Naive thymus-derived CD4-positive, alpha-beta T cell (primary cell): ENCODE measurements around the gene CPT1C. TPM values are rescaled to one million over a fixed set of nuclear protein-coding genes. Genes with fewer than 3 reads are reported as not detected.

Experiments used
- ATAC-seq: fragments of 150-1000 bp; cut with Tn5 transposase; 2 replicates; pipeline ENCODE4 v1.10.0; 2021; ENCODE audit warnings: mild to moderate bottlenecking, moderate library complexity
- CTCF ChIA-PET: fragments of 350-600 bp; sonication (Branson Sonifier 250); formaldehyde crosslinking; loops from one replicate; lab custom pipeline; 2021; ENCODE audit warnings: antibody characterized with exemption; lab: Charles Lee
- POLR2A ChIA-PET: fragments of 350-600 bp; sonication (Branson Sonifier 250); formaldehyde crosslinking; loops from one replicate; lab custom pipeline; 2021; ENCODE audit warnings: antibody characterized with exemption, inconsistent platforms; lab: Charles Lee
- DNase-seq, 9 donors: peaks; one replicate each; pipeline versions ENCODE4 v3.0.0 to v3.0.0-alpha.2; 2020 to 2022; ENCODE audit warnings: mixed read lengths in 1 of 9
- H3K27ac ChIP-seq: one replicate; pipeline ENCODE4 v1.7.0; 2013; ENCODE audit warnings: mild to moderate bottlenecking, low read depth, low read length, moderate library complexity
- H3K27me3 ChIP-seq, 2 donors: one replicate each; pipeline ENCODE4 v1.7.0; 2013; ENCODE audit warnings: low read length in 2 of 2, mild to moderate bottlenecking in 2 of 2, moderate library complexity in 2 of 2; ENCODE audit not compliant: control insufficient read depth in 2 of 2, insufficient read depth in 2 of 2
- H3K36me3 ChIP-seq, 3 experiments: 1 replicate in 2 of 3; 2 replicates in 1 of 3; pipeline ENCODE4 v1.7.0; 2013; ENCODE audit warnings: low read length in 3 of 3, mild to moderate bottlenecking in 3 of 3, moderate library complexity in 1 of 3; ENCODE audit not compliant: insufficient read depth in 3 of 3, control insufficient read depth in 2 of 3
- H3K4me1 ChIP-seq, 2 donors: one replicate each; pipeline ENCODE4 v1.7.0; 2013; ENCODE audit warnings: low read length in 2 of 2, mild to moderate bottlenecking in 2 of 2, moderate library complexity in 1 of 2; ENCODE audit not compliant: control insufficient read depth in 2 of 2, insufficient read depth in 2 of 2
- H3K4me3 ChIP-seq: 2 replicates; pipeline ENCODE4 v1.7.0; 2013; ENCODE audit warnings: mild to moderate bottlenecking, low read length
- H3K9me3 ChIP-seq, 3 experiments: 1 replicate in 2 of 3; 2 replicates in 1 of 3; pipeline ENCODE4 v1.7.0; 2013; ENCODE audit warnings: low read length in 3 of 3; ENCODE audit not compliant: control insufficient read depth in 2 of 3
- H3K27ac Mint-ChIP-seq, 9 donors: one replicate each; pipeline ENCODE4 v1.8.0; 2020 to 2022; ENCODE audit warnings: mixed read lengths in 9 of 9, mild to moderate bottlenecking in 8 of 9, moderate library complexity in 5 of 9, inconsistent platforms in 2 of 9
- H3K27me3 Mint-ChIP-seq, 5 donors: one replicate each; pipeline ENCODE4 v1.8.0; 2021 to 2022; ENCODE audit warnings: mixed read lengths in 5 of 5, mild to moderate bottlenecking in 1 of 5
- H3K36me3 Mint-ChIP-seq, 5 donors: one replicate each; pipeline ENCODE4 v1.8.0; 2020 to 2022; ENCODE audit warnings: mixed read lengths in 5 of 5, mild to moderate bottlenecking in 3 of 5, inconsistent platforms in 1 of 5
- H3K4me1 Mint-ChIP-seq, 7 donors: one replicate each; pipeline ENCODE4 v1.8.0; 2020 to 2022; ENCODE audit warnings: mixed read lengths in 7 of 7, mild to moderate bottlenecking in 3 of 7, inconsistent platforms in 1 of 7
- H3K4me3 Mint-ChIP-seq, 10 donors: one replicate each; pipeline ENCODE4 v1.8.0; 2020 to 2022; ENCODE audit warnings: mild to moderate bottlenecking in 10 of 10, mixed read lengths in 10 of 10, moderate library complexity in 6 of 10, inconsistent platforms in 2 of 10
- H3K9me3 Mint-ChIP-seq, 11 donors: one replicate each; pipeline ENCODE4 v1.8.0; 2020 to 2022; ENCODE audit warnings: mixed read lengths in 11 of 11, mild to moderate bottlenecking in 4 of 11, inconsistent platforms in 1 of 11, moderate library complexity in 1 of 11
- intact Hi-C, 2 donors: fragments of 100-400 bp; cut with micrococcal nuclease; formaldehyde crosslinking; loops; one replicate each; pipeline ENCODE4 v1.15.1; 2023
- polyA plus RNA-seq, 2 donors: library from polyadenylated mRNA; unstranded; fragments of 300-500 nt; fragmentation: Illumina TruSeq; gene quantifications; one replicate each; pipeline ENCODE4 v1.2.3, GENCODE V29; 2021
- total RNA-seq, 6 experiments: library from RNA in 5 of 6; stranded (reverse) in 5 of 6; gene quantifications; 1 replicate in 5 of 6; 2 replicates in 1 of 6; pipeline ENCODE4 v1.2.3 and lab custom pipeline; 2021 to 2026

CPT1C gene
- total and polyA plus RNA-seq, 7 experiments from 2014 or later, result 0.96 to 6.0 (median 1.6) TPM; not detected in 1

- peak overlapping the region in 5 of 9 donors; percentile 19 to 82 (median 47) for H3K27ac Mint-ChIP-seq
- no peak for ATAC-seq
- intact Hi-C loops, result no loop called here
- no peaks in the 10 kb centered on the region for H3K27me3 ChIP-seq
- peaks cover 0 to 94% (median 36%) of the 10 kb centered on the region in 3 experiments for H3K36me3 ChIP-seq
- peaks cover 0 to 19% (median 13%) of the 10 kb centered on the region in 5 donors for H3K36me3 Mint-ChIP-seq
- H3K27me3 Mint-ChIP-seq, result no peaks in the 10 kb centered on the region
- peak overlapping the region; percentile 53 for H3K27ac ChIP-seq
- DNase-seq, result no peak
- H3K4me3 ChIP-seq, result no peak overlapping the region
- ChIA-PET POLR2A (interaction anchor here (14.1 kb wide), 1 partner anchor 15 kb away, joined by 187 read pairs; the partner anchor contains the start of genes RRAS and SCAF1), CTCF (no interaction called here)
- peak overlapping the region in 1 of 10 donors; percentile 19 for H3K4me3 Mint-ChIP-seq
- H3K9me3 Mint-ChIP-seq, result no peaks in the 10 kb centered on the region
- peaks cover 15% of the 10 kb centered on the region in 2 donors for H3K4me1 ChIP-seq
- H3K4me1 Mint-ChIP-seq, result peaks cover 0 to 32% (median 14%) of the 10 kb centered on the region in 7 donors
- no peaks in the 10 kb centered on the region for H3K9me3 ChIP-seq
These were observed 32.1 kb upstream of the CPT1C start for GRCh38 chr19:49658566-49659442.

- H3K4me3 ChIP-seq, result no peak overlapping the region
- ChIA-PET CTCF (interaction anchor here (0.6 to 0.7 kb wide), 2 partner anchors 22 to 216 kb away, joined by 3 read pairs; no protein-coding TSS in a partner anchor), POLR2A (interaction anchor here (0.6 to 14.1 kb wide), 3 partner anchors 16 to 1247 kb away, joined by 4 to 187 read pairs (median 91); partner anchors contain the start of genes PRMT1, RRAS and SCAF1)
- peak overlapping the region; percentile 24 for H3K27ac ChIP-seq
- peaks cover 0 to 87% (median 28%) of the 10 kb centered on the region in 3 experiments for H3K36me3 ChIP-seq
- DNase-seq, result no peak
- peaks cover 0 to 4% (median 0%) of the 10 kb centered on the region in 11 donors for H3K9me3 Mint-ChIP-seq
- peaks cover 0 to 16% (median 9%) of the 10 kb centered on the region in 5 donors for H3K36me3 Mint-ChIP-seq
- H3K4me1 Mint-ChIP-seq, result peaks cover 6 to 37% (median 26%) of the 10 kb centered on the region in 7 donors
- H3K4me1 ChIP-seq, result peaks cover 16 to 20% of the 10 kb centered on the region in 2 donors
- H3K27me3 Mint-ChIP-seq, result no peaks in the 10 kb centered on the region
- intact Hi-C loops, result no loop called here
- H3K27ac Mint-ChIP-seq, result peak overlapping the region in 5 of 9 donors; percentile 4 to 70 (median 59)
- no peak for ATAC-seq
- H3K9me3 ChIP-seq, result no peaks in the 10 kb centered on the region
- H3K4me3 Mint-ChIP-seq, result no peak overlapping the region
- H3K27me3 ChIP-seq, result no peaks in the 10 kb centered on the region
These were observed 30.5 kb upstream of the CPT1C start for GRCh38 chr19:49660338-49660961.

GRCh38 chr19:49662011-49662410 is 28.9 kb upstream of the CPT1C start:
- ChIA-PET POLR2A (interaction anchor here (1.0 to 14.1 kb wide), 3 partner anchors 14 to 163 kb away, joined by 5 to 187 read pairs (median 91); partner anchors contain the start of genes PRMT1, RRAS and SCAF1), CTCF (no interaction called here)
- H3K4me3 ChIP-seq, result no peak overlapping the region
- peak overlapping the region; percentile 80 for H3K27ac ChIP-seq
- DNase-seq (no peak), ATAC-seq (no peak)
- Mint-ChIP-seq H3K4me1 (peaks cover 19 to 52% (median 40%) of the 10 kb centered on the region in 7 donors), H3K4me3 (peak overlapping the region in 3 of 10 donors; percentile 2 to 55 (median 38)), H3K36me3 (peaks cover 0 to 16% (median 4%) of the 10 kb centered on the region in 5 donors), H3K27me3 (peaks cover 0 to 2% (median 0%) of the 10 kb centered on the region in 5 donors), H3K27ac (peak overlapping the region in 3 of 9 donors; percentile 47 to 96 (median 48)), H3K9me3 (peaks cover 0 to 4% (median 0%) of the 10 kb centered on the region in 11 donors)
- H3K36me3 ChIP-seq, result peaks cover 0 to 72% (median 28%) of the 10 kb centered on the region in 3 experiments
- no peaks in the 10 kb centered on the region for H3K9me3 ChIP-seq
- no peaks in the 10 kb centered on the region for H3K27me3 ChIP-seq
- intact Hi-C loops, result no loop called here
- H3K4me1 ChIP-seq, result peaks cover 23% of the 10 kb centered on the region in 2 donors

- peaks cover 23% of the 10 kb centered on the region in 2 donors for H3K4me1 ChIP-seq
- peaks cover 0 to 59% (median 19%) of the 10 kb centered on the region in 3 experiments for H3K36me3 ChIP-seq
- intact Hi-C loops, result no loop called here
- Mint-ChIP-seq H3K9me3 (peaks cover 0 to 4% (median 0%) of the 10 kb centered on the region in 11 donors), H3K27me3 (peaks cover 0 to 2% (median 0%) of the 10 kb centered on the region in 5 donors), H3K27ac (peak overlapping the region; percentile 96 to 99 (median 97)), H3K4me1 (peaks cover 24 to 53% (median 42%) of the 10 kb centered on the region in 7 donors), H3K36me3 (peaks cover 0 to 17% (median 0%) of the 10 kb centered on the region in 5 donors), H3K4me3 (peak overlapping the region in 9 of 10 donors; percentile 82 to 100 (median 99))
- no peak for ATAC-seq
- no peaks in the 10 kb centered on the region for H3K27me3 ChIP-seq
- ChIA-PET POLR2A (interaction anchor here (0.7 to 14.1 kb wide), 11 partner anchors 8 to 670 kb away, joined by 3 to 187 read pairs (median 9); partner anchors contain the start of genes GYS1, PRMT1, PRR12 and RPS11), CTCF (interaction anchor here (0.6 to 1.2 kb wide), 4 partner anchors 9 to 204 kb away, joined by 3 to 4 read pairs (median 4); partner anchors contain the start of gene PNKP)
- peak overlapping the region; percentile 95 for H3K4me3 ChIP-seq
- peak overlapping the region; percentile 80 for H3K27ac ChIP-seq
- no peak for DNase-seq
- H3K9me3 ChIP-seq, result no peaks in the 10 kb centered on the region
These were observed 27.7 kb upstream of the CPT1C start for GRCh38 chr19:49663224-49663623.

GRCh38 chr19:49664171-49665035 is 26.5 kb upstream of the CPT1C start:
- CTCF ChIA-PET, result interaction anchor here (0.7 to 2.2 kb wide), 5 partner anchors 7 to 118 kb away, joined by 3 to 8 read pairs (median 3); partner anchors contain the start of gene RRAS
- H3K9me3 Mint-ChIP-seq, result peaks cover 0 to 4% (median 0%) of the 10 kb centered on the region in 11 donors
- H3K4me1 Mint-ChIP-seq, result peaks cover 24 to 53% (median 42%) of the 10 kb centered on the region in 7 donors

More at GRCh38 chr19:49664171-49665035, 26.5 kb upstream of the CPT1C start:
- peak overlapping the region; percentile 95 for H3K4me3 ChIP-seq
- Mint-ChIP-seq H3K4me3 (peak overlapping the region; percentile 97 to 100 (median 99)), H3K27me3 (peaks cover 0 to 2% (median 0%) of the 10 kb centered on the region in 5 donors), H3K27ac (peak overlapping the region; percentile 96 to 99 (median 97)), H3K36me3 (peaks cover 0 to 17% (median 4%) of the 10 kb centered on the region in 5 donors)
- intact Hi-C loops, result loop anchor here (1.0 to 2.0 kb wide), 10 partner anchors 12 to 546 kb away; partner anchors contain the start of genes AKT1S1 (in 1 of the 2), ALDH16A1 (in 1 of the 2), C19orf73 (in 1 of the 2) and NOSIP (in 1 of the 2)
- peaks cover 23% of the 10 kb centered on the region in 2 donors for H3K4me1 ChIP-seq
- peak; percentile 77 to 89 (median 88) for DNase-seq
- peak overlapping the region; percentile 80 for H3K27ac ChIP-seq
- H3K9me3 ChIP-seq, result no peaks in the 10 kb centered on the region
- POLR2A ChIA-PET, result interaction anchor here (0.7 to 14.1 kb wide), 19 partner anchors 9 to 671 kb away, joined by 3 to 187 read pairs (median 5); partner anchors contain the start of genes AKT1S1, FUZ, GYS1 and NOSIP
- peaks cover 0 to 48% (median 15%) of the 10 kb centered on the region in 3 experiments for H3K36me3 ChIP-seq
- H3K27me3 ChIP-seq, result no peaks in the 10 kb centered on the region
- ATAC-seq, result peak; percentile 82
